Cardiac fibroblast (primary cell): Measurements from ENCODE around the gene GNAS-AS1.

ENCODE experiments used
- DNase-seq, 2 donors: peaks; one replicate each; pipeline versions ENCODE4 v3.0.0 to v3.0.0-alpha.2; 2010; ENCODE audit warnings: low read depth in 2 of 2
- H3K4me3 ChIP-seq, 2 donors: replicated peaks in 1 of 2; 1 replicate in 1 of 2; 2 replicates in 1 of 2; pipeline ENCODE4 v1.5.1; 2011; ENCODE audit warnings: low read depth in 2 of 2, low read length in 2 of 2, mild to moderate bottlenecking in 2 of 2, moderate library complexity in 1 of 2
- CTCF ChIP-seq: IDR thresholded peaks from one replicate; pipeline ENCODE4 v1.5.1; 2011; ENCODE audit warnings: low read depth, mild to moderate bottlenecking, low read length, inconsistent platforms

The GNAS-AS1 gene

DNA sequence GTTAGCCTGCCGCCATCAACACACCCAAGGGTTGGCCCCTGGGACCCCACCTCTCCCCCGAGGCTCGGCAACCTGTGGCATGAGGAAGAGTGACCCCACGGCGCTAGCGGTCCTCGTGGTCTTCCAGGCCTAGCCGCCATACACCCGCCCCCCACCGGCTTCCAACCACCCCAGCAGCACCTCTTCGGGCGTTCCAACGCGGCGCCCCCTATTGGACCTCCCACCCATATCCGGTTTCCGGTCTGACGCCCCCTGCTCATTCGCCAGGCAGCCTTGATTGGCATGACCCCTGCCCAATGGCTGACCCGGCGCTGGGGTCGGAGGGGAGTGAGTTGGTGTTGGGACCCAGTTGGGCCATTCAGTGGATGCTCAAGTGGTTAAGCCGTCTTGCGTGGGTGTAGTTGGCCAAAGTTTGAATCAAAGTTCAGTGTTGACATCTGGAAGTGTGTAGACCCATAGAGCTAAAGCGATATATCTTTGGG, at the start of gene GNAS-AS1:
Gene GNAS-AS1, minus strand, starts transcription at position 210 of the 482 bp plus-strand sequence.
- peak; percentile 86 to 94 for DNase-seq
- peak within 1 kb of the TSS; percentile 71 to 78 for H3K4me3 ChIP-seq
- no peak for TF ChIP-seq CTCF

GRCh38 chr20:58900397-58900796, 49.7 kb upstream of the GNAS-AS1 start:
- no peak overlapping the region for H3K4me3 ChIP-seq
- TF ChIP-seq CTCF, result no peak
- peak in 1 of 2 donors; percentile 32 for DNase-seq

DNA sequence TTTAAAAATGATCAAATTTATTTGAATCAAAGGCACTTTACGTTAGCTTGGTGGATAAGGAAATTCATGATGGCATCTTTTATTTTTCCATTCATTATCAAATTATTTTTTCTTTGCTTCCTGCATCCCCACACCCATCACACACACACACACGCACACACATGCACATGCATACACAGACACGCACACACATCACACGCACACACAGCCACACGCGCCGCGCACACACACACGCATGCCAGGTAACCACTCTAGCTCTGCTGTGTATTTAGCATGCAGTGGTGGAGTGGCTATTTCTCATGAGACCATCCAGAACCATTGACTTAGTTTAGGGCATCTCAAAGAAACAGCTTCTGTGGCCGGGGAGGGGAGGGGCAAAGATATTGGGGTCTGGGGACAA, 48.8 kb upstream of the GNAS-AS1 start:
- no peak for TF ChIP-seq CTCF
- DNase-seq, result no peak
- no peak overlapping the region for H3K4me3 ChIP-seq

DNA sequence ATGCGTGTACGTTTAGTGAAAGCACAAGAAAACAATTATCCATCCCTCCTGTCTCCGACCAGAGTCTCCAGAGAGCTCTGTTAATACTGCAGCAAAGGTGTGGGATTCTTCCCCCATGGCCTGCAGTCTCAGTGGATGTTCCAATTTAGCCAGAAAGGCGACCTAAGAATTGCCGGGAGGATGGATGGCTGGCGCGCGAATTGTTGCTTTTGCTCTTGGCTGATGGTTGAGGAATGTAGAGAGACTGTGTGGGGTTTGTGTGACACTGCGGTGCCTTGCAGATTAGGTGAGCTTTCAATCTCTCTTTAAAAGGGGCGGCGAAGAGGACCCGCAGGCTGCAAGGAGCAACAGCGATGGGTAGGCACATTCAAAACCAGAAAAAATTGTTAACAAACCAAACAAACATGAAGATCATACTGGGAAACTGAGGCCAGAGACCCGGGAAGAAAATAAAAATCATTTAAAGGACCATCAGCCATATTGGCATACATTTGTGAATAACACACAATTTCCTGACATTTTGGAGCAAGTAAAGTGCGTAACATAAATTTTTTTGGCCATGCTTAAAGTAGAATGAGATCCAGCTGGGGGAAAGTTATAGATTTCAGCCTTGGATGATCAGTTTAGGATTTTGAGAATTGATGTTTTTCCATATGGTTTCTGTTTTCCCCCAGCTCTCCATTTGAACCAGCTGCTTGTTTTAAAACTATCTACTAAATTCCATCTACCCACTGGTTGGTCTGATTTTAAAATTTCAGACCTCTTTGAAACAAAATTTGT, 48.1 kb upstream of the GNAS-AS1 start:
- DNase-seq, result no peak
- H3K4me3 ChIP-seq, result no peak overlapping the region
- TF ChIP-seq CTCF, result no peak

- no peak overlapping the region for H3K4me3 ChIP-seq
- DNase-seq, result no peak
- no peak for TF ChIP-seq CTCF
These were observed 46.8 kb upstream of the GNAS-AS1 start for GRCh38 chr20:58897488-58897887.

DNA sequence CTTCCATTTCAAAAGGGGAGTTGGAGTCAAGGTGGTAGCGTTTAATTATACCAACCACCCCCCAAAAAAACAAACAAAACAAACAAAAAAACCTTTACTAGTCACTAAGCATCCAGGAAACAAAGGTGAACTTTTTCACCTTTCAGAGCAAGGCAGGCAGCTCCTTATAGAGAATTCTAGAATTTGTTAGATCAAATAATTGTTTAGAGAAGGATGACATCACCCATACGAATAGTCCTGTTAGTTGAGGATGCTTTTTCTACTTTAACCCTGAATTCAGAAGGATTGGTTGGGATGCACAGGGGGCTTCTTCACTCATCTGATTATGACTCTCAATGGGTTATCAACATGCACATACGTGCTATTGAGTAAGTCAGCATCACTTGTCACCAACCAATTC, 46.1 kb upstream of the GNAS-AS1 start:
- H3K4me3 ChIP-seq, result no peak overlapping the region
- TF ChIP-seq CTCF, result no peak
- no peak for DNase-seq
